ENCODE measurements around the gene OR10J5.

Gene OR10J5

GRCh38 chr1:159492575-159493323 is 43.1 kb downstream of the OR10J5 start:
- DNase-seq (ENCODE audit: insufficient read length, low spot score) (no peak), FAIRE-seq (no peak)

Measured in GM19239 (cell line).